H1 (cell line): Measurements from ENCODE around the gene ZNF536. TPM values are rescaled to one million over a fixed set of nuclear protein-coding genes. Genes with fewer than 3 reads are reported as not detected.

Source experiments
- CBX8 ChIP-seq: fragments of 300-800, 300-1000 bp; sonication (generic); IDR thresholded peaks from 2 replicates; pipeline ENCODE4 v1.7.1; 2016; ENCODE audit warnings: low read depth, low read length, borderline replicate concordance
- CHD2 ChIP-seq: IDR thresholded peaks from 2 replicates; pipeline ENCODE4 v1.6.1; 2012; ENCODE audit warnings: low read length, improper control_type of control experiment
- CTBP2 ChIP-seq: IDR thresholded peaks from 2 replicates; pipeline ENCODE4 v1.7.0; 2011; ENCODE audit warnings: borderline replicate concordance, mild to moderate bottlenecking, moderate library complexity, mixed read lengths, low read length; ENCODE audit not compliant: insufficient read depth, insufficient read length
- EGR1 ChIP-seq: IDR thresholded peaks from 2 replicates; pipeline ENCODE4 v1.6.1; 2011; ENCODE audit warnings: low read depth, low read length, borderline replicate concordance
- EZH2 ChIP-seq: fragments of 200-600 bp; sonication (generic); IDR thresholded peaks from 2 replicates; pipeline ENCODE4 v1.7.1; 2012; ENCODE audit warnings: low read depth, mild to moderate bottlenecking, moderate library complexity, low read length, inconsistent platforms; ENCODE audit not compliant: severe bottlenecking
- GABPA ChIP-seq: IDR thresholded peaks from 2 replicates; pipeline ENCODE4 v1.6.1; 2011; ENCODE audit warnings: mild to moderate bottlenecking, low read length, moderate library complexity, borderline replicate concordance; ENCODE audit not compliant: insufficient read depth
- HDAC2 ChIP-seq, 2 experiments: fragments of 300-600 bp in 1 of 2; sonication (generic) in 1 of 2; IDR thresholded peaks; 2 replicates each; pipeline ENCODE4 v1.6.1; 2011 to 2012; ENCODE audit warnings: low read depth in 2 of 2, low read length in 2 of 2, mild to moderate bottlenecking in 2 of 2, moderate library complexity in 2 of 2, borderline replicate concordance in 1 of 2, inconsistent platforms in 1 of 2
- POU5F1 ChIP-seq: IDR thresholded peaks from 2 replicates; pipeline ENCODE4 v1.6.1; 2011; ENCODE audit warnings: low read depth, mild to moderate bottlenecking, low read length, moderate library complexity
- RAD21 ChIP-seq, 2 experiments: IDR thresholded peaks in 1 of 2; conservative IDR thresholded peaks in 1 of 2; 2 replicates each; pipeline ENCODE4 v1.6.1; 2011; ENCODE audit warnings: low read depth in 2 of 2, low read length in 2 of 2, improper control_type of control experiment in 1 of 2, inconsistent platforms in 1 of 2, mild to moderate bottlenecking in 1 of 2, moderate library complexity in 1 of 2
- SIX5 ChIP-seq: IDR thresholded peaks from 2 replicates; pipeline ENCODE4 v1.6.1; 2011; ENCODE audit warnings: mild to moderate bottlenecking, low read depth, low read length
- polyA plus RNA-seq, 7 experiments: library from polyadenylated mRNA; depleted of rRNA in 3 of 7; stranded (reverse) in 5 of 7; unstranded in 2 of 7; fragments of >200 nt in 5 of 7; fragments of 200-250 nt in 2 of 7; gene quantifications; 1 replicate in 5 of 7; 2 replicates in 1 of 7; 4 replicates in 1 of 7; pipeline versions ENCODE4 v1.2.1 to v1.2.3, GENCODE V29; 2011 to 2013; ENCODE audit warnings: missing spikeins in 2 of 7, mixed read lengths in 2 of 7
- total RNA-seq: library from RNA; stranded (reverse); fragmentation: NEBNext Ultra II Directional; extraction: Animal tissue kit (Norgen Biotek cat#: 25700); gene quantifications from 2 replicates; pipeline ENCODE4 v1.2.1, GENCODE V29; 2021

The ZNF536 gene
- total and polyA plus RNA-seq, 2 of the 8 experiments (the other 6 are each of a cell fraction or from before 2014, with no cell fraction given) = 0.09 to 0.11 TPM

DNA sequence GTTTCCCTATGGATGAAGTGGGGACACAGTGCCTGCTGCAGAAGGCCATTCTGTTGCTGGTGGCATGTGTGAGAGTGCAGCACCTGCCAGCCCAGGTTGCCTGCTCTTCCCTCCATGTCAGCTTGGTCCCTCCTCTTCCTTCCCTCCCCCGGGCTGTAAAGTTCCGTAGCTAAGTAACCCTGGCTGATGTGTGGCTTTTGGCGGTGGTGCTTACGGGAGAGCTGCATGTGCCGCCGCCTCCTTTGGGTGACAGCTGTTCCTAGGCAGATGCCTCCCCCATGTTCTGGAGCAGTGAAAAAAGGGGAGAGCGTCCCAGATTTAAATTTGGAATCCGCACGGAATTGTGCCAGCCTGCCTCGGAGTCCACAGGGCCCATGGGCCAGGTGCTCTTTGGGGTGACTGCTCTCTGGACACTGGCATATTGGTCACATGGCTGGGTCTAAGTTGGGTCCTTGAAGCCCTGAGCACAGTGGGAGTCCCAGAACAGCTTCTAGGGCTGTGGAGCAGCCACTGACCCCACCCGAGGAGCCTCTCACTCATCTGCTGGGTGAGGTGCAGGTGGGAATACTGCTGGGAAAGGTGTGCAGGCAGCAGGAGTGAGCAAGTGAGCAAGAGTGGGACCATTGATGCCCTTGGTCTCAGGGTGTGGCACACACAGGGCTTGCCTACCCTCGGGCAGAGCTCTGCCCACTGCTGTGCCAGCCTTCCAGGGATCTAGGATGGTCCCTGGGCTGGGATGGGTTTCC is 33.1 kb upstream of the ZNF536 start (continued):
- TF ChIP-seq EGR1 = no peak
- TF ChIP-seq CTBP2 = no peak
- no peak for TF ChIP-seq EZH2
- TF ChIP-seq RAD21 (IDR thresholded peaks at IDR 0.05 in 1 of 2, conservative IDR thresholded peaks at IDR 0.05 in 1 of 2; ENCODE audit: low read depth in 2 of 2, low read length in 2 of 2) = no peak
- no peak for TF ChIP-seq CHD2
- no peak for TF ChIP-seq POU5F1
- TF ChIP-seq SIX5 = no peak
- no peak for TF ChIP-seq GABPA
- TF ChIP-seq CBX8 = no peak
- no peak for TF ChIP-seq HDAC2 (IDR thresholded peaks at IDR 0.05; ENCODE audit: borderline replicate concordance in 1 of 2, low read depth in 2 of 2, low read length in 2 of 2)
- TF ChIP-seq, all 59 proteins: peak for 0
